ENCODE measurements around the gene ZBTB7C. TPM values are rescaled to one million over a fixed set of nuclear protein-coding genes. Genes with fewer than 3 reads are reported as not detected.

ZBTB7C gene
- total and polyA plus RNA-seq, 9 donors = 1.5 to 26.6 (median 15.7) TPM

- Histone ChIP-seq H3K9me3 (no peaks in the 10 kb centered on the region), H3K36me3 (no peaks in the 10 kb centered on the region), H3K4me3 (no peak overlapping the region), H3K27me3 (no peaks in the 10 kb centered on the region), H3K4me1 (ENCODE audit: insufficient read depth) (no peaks in the 10 kb centered on the region), H3K27ac (no peak overlapping the region)
- DNase-seq = no peak
- intact Hi-C loops (cut with DNase I) = no loop called here
- WGBS, 3 donors = 76 to 84% (median 79%) methylated on average over 5 to 6 of the region's 6 CpGs
- TF ChIP-seq CTCF (IDR thresholded peaks at IDR 0.05) (no peak), EP300 (IDR thresholded peaks at IDR 0.05) (no peak), POLR2A (IDR thresholded peaks at IDR 0.05) (no peak)
Measured at GRCh38 chr18:48376406-48376805, 32.8 kb downstream of the ZBTB7C start.

GRCh38 chr18:48375150-48375800 lies 33.9 kb downstream of the ZBTB7C start:
- no peaks in the 10 kb centered on the region for H3K9me3 ChIP-seq
- no peak for TF ChIP-seq CTCF (IDR thresholded peaks at IDR 0.05)
- no peak for TF ChIP-seq POLR2A (IDR thresholded peaks at IDR 0.05)
- no peak for TF ChIP-seq EP300 (IDR thresholded peaks at IDR 0.05)
- H3K27ac ChIP-seq = no peak overlapping the region
- H3K36me3 ChIP-seq = no peaks in the 10 kb centered on the region
- no peaks in the 10 kb centered on the region for H3K4me1 ChIP-seq (ENCODE audit: insufficient read depth)
- 66 to 74% (median 71%) methylated on average over 7 of the region's 7 CpGs for WGBS, 3 donors
- no peak overlapping the region for H3K4me3 ChIP-seq
- H3K27me3 ChIP-seq = no peaks in the 10 kb centered on the region
- DNase-seq = no peak
- intact Hi-C loops (cut with DNase I) = no loop called here

- intact Hi-C loops (cut with DNase I) = no loop called here
- TF ChIP-seq EP300 (IDR thresholded peaks at IDR 0.05) (no peak), CTCF (IDR thresholded peaks at IDR 0.05) (no peak), POLR2A (IDR thresholded peaks at IDR 0.05) (no peak)
- no peaks in the 10 kb centered on the region for H3K4me1 ChIP-seq (ENCODE audit: insufficient read depth)
- no peaks in the 10 kb centered on the region for H3K9me3 ChIP-seq
- no peaks in the 10 kb centered on the region for H3K27me3 ChIP-seq
- H3K27ac ChIP-seq = no peak overlapping the region
- 45 to 53% (median 46%) methylated on average over 7 of the region's 7 CpGs for WGBS, 3 donors
- no peak for DNase-seq
- H3K36me3 ChIP-seq = no peaks in the 10 kb centered on the region
- no peak overlapping the region for H3K4me3 ChIP-seq
Measured at GRCh38 chr18:48374423-48375149, 34.6 kb downstream of the ZBTB7C start.

- DNase-seq = no peak
- Histone ChIP-seq H3K4me1 (ENCODE audit: insufficient read depth) (no peaks in the 10 kb centered on the region), H3K27ac (no peak overlapping the region), H3K9me3 (no peaks in the 10 kb centered on the region), H3K27me3 (no peaks in the 10 kb centered on the region), H3K4me3 (no peak overlapping the region), H3K36me3 (no peaks in the 10 kb centered on the region)
- WGBS, 3 donors = 94 to 95% (median 94%) methylated on average over 7 of the region's 7 CpGs
- TF ChIP-seq EP300 (IDR thresholded peaks at IDR 0.05) (no peak), POLR2A (IDR thresholded peaks at IDR 0.05) (no peak), CTCF (IDR thresholded peaks at IDR 0.05) (no peak)
- intact Hi-C loops (cut with DNase I) = no loop called here
Measured at GRCh38 chr18:48371854-48372602, 37.2 kb downstream of the ZBTB7C start.
